GM18907 (cell line): ENCODE results near the gene NEDD9.
A peak's percentile ranks its signal among the peaks of the same experiment; 100 is the strongest.

Experiments used
- ATAC-seq: cut with Tn5 transposase; IDR thresholded peaks from one replicate; pipeline ENCODE4 v1.9.1; 2021; ENCODE audit warnings: mild to moderate bottlenecking, moderate library complexity; ENCODE audit not compliant: unreplicated experiment

Gene NEDD9, protein sequence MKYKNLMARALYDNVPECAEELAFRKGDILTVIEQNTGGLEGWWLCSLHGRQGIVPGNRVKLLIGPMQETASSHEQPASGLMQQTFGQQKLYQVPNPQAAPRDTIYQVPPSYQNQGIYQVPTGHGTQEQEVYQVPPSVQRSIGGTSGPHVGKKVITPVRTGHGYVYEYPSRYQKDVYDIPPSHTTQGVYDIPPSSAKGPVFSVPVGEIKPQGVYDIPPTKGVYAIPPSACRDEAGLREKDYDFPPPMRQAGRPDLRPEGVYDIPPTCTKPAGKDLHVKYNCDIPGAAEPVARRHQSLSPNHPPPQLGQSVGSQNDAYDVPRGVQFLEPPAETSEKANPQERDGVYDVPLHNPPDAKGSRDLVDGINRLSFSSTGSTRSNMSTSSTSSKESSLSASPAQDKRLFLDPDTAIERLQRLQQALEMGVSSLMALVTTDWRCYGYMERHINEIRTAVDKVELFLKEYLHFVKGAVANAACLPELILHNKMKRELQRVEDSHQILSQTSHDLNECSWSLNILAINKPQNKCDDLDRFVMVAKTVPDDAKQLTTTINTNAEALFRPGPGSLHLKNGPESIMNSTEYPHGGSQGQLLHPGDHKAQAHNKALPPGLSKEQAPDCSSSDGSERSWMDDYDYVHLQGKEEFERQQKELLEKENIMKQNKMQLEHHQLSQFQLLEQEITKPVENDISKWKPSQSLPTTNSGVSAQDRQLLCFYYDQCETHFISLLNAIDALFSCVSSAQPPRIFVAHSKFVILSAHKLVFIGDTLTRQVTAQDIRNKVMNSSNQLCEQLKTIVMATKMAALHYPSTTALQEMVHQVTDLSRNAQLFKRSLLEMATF

DNA sequence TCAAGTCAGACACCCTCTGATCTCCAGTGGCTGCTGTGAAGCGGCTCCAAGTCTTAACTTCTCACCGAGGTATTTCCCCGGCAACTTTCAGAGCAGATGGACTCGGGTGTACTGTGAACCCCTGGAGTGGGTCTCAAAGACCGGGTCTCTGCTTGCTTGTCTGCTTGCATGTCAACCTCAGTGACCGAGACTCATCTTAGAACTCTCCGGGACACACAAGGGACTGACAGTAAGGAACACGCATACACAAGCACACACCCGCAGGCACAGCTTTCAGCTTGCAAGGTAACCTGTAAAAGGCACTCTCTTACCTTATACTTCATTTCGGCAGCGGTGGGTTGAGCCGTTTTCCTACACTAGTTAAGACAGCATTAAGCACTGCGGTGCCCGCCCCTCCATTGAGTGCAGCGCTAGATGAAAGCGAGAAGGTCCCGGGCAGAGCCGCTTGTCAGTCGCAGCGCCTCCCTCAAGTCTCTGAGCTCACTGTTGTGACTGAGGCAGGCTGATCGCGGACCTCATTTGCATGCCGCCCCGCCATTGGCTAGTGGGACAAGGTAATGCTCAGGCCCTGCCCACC, at the start of gene NEDD9:
Gene NEDD9 (minus strand): TSS at position 476 of the 577 bp plus-strand sequence. CDS start 153 bp downstream, at position 323.
- peak; percentile 97 for ATAC-seq

DNA sequence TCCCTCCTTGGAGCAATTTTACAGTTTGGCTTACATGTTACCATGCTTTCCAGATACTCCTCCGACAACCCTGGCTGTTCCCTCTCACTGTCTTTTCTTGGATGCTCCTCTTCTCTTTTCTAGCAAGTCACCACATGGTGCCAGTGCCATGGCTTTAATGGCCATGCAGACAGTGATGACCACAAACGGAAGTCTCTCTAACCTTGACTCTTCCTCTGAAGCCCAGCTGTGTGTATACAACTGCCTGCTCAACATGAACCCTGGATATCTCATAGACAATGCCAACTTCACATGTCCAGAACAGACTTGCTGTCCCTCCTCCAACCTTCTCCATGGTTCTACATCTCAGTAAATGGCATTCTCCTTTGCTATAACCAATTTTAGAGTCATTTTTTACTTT, 49.8 kb upstream of the NEDD9 start:
- no peak for ATAC-seq

DNA sequence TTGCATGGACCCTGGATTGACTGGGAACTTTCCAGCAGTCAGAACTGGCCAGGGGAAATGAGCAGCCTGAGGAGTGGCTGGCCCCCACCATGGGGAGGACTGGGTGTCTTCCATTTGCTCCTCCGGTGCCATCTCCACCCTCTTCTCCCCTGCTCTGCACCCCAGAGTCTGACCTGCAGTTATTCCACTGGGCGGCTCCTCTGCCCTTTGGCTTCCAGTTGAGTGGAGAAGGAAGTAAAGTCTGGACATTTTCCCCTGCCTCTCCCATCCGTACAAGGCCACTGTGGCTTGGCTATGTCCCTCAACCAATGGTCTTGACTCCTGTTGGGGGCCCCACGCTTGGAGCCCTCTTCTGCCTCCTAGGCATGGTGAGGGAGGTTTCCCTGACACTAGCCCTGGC, 47.9 kb upstream of the NEDD9 start:
- no peak for ATAC-seq

DNA sequence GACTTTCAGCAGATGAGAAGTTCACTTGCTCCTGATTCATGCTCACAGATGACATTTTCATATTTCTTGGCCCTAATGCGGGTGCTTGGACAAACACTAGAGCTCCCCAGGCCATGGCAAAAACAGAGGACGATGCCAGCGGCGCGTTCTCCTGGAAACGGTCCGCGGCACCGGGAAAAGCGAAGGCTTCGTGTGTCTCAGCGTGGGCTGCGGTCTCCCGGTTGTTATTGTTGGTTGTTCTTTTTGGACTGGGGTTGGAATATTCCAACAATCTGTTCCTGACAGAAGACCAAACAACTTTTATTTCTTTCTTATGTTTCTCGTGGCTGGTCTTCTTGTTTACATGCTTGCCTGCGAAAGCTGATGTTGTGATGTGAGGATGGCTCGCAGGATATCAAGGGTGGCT, 46.8 kb upstream of the NEDD9 start:
- no peak for ATAC-seq

DNA sequence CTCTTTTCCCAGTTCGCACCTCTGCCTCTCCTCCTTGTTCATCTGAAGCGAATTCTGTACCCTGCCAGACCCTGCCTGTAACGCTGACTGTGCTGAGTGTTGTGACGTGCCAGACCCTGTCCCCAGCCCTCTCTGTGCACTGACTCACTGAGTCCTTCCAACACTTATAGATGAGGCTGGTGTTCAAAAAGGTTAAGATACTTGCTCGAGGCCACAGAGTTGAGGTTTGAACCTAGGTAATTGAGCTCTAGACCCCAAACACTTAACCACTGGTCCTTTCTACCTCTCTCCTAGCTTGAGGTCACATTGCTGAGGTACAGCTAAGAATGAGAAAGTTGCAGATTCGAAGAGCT, 45.7 kb upstream of the NEDD9 start:
- peak; percentile 31 for ATAC-seq

DNA sequence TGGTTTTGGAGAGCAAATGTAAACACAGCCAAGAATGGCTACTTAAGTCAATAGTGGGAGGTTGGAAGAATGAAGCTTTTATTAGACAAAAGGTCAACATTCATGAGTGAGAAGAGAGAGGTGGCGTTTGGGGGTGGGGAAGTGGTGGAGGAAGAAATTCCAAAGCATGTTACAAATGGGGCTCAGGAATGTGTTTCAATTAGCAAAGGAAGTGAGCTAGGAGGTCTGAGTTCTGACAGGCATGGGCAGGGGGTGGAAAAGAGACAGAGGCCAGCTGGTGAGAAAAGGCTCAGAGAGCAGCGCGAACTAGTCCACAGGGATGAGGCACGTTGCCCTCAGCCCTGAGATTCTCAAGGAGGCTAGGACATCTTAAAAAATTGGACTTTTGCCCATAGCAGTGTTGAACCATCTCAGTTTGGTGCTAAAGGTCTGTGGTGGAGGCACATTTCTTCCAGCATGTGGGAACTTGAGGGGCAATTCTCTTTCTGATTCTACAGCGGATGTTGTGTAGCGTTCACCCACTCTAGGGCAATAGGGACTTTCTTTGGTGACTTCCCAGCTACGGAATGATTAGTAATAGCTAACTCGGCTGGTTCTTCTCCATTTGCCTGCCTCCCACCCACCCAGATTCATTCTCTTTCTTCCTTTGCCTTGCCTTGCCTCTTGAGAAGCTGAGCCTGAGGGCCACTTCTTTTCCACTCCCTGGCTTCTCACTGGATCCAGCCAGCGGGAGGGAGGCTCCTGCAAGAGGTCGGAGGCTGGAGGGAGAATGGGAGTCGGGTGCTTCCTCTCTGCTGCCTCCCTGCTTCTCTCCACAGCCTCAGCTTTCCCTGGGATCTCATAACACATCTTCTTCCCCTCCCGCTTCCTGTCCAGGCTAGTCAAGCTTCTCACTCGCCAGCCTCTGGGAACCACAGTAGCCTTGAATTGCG, 45.1 kb upstream of the NEDD9 start:
- ATAC-seq, result peak; percentile 57

DNA sequence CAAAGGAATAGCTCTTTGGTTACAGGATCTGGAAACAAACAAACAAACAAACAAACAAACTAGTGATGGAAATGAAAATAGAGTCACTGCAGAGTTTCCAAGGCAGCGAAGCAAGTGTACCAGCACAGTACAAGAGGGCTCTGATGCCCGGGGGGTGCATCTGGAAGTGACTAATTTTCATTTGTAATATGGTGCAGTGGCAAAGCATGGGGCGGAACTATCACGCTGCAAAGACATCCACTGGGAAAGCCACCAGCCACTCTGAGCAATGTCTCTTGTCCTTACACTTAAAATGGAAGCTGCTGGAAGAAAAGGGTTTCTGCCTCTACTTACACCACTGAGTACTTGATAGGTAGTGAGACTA, 44.4 kb upstream of the NEDD9 start:
- no peak for ATAC-seq

DNA sequence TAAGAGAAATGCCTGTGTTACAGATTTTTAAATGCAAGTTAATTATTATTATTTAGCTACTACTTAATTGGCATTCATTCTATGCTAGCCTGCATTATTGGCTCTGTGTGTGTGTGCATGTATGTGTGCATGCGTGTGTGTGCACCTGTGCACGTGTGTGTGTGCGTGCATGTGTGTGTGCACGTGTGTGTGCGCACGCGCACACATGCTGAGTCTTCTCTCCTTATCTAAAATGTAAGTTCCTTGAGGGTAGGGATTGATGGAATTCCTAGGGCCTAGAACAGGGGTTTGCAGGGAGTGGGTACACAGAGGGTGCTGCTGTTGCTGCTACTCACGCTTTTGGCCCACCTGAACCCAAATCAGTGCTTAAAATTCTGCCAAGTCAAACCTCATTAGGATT, 43.8 kb upstream of the NEDD9 start:
- no peak for ATAC-seq

DNA sequence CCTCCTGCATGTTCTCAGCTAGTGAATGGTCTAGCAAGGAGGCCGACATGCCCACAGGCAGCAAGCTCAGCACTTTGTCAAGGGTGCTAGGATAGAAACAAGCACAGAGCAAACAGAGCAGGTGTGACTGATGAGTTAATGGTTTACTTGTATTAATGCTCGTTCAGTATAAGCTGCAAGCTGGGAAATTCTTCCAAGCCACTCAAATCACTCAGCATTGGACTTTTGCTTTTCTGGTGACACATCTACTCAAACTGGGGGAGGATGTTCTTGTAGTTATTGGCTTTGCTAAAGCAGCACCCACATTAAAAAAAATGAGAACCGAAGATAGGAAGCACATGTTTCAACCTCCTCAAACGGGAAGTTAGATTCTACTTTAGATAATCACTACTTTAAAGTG, 43.1 kb upstream of the NEDD9 start:
- peak; percentile 83 for ATAC-seq

DNA sequence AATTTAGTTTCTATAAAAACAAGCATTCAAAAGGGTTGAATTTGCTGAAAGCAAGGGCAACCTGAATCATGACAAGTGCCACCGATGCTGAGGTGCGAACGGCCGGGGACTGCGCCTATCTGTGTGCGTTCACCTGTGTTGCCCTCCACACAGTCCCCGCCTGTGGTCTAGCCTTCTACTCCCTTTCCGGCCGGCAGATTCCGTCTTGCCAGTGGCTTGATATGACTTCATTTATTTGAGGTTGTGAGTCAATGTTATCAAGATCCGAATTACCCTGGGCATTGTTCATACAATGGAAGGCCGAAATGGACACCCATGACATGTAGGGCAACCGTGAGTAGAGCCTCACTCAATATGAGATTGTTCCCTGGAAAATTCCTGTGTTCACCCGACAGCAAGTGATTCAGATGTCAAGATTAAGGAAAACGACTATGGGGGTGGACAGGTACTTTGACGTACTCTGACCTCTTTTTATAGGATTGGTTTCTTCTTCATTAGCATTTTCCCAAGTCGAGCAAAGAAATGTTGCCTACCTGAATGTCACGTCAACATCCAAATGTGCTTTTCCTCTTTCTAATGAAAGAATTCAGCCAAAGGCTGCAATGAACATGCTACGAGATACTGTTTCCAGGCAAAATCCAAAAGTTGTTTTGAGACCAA, 41.1 kb upstream of the NEDD9 start:
- ATAC-seq, result no peak

DNA sequence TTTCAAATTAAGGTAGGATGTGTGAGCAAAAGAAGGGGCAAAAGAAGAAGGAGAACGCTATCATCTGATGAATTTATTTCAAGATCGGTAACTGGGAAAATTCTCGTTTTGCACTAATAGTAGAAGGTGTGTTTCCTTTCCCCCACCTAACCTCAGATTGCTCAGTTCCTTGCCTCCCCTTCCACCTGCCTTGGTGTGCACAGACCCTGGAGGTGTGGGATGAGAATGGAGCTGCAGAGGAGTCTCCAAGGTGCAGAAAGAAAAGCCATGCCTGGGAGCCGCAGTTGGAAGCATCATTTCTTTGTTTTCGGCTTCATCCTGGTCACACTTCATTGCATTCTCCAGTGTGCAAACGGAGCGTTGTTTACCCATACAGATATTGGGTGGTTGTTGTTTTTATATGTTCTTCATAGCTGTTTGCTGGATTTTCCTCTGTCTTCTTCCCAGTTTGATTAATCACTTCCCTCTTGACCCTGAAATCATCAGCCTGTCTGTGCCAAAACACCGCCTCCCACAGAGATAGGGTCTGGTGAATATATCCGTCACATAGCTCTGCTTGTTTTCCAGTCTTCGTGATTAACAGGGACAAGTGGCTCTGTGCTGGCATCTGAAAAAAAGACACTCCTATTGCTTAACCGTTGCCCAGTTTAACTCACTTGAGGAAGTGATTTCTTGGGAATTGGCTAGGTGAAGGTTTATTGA, 40.2 kb upstream of the NEDD9 start:
- ATAC-seq, result no peak

DNA sequence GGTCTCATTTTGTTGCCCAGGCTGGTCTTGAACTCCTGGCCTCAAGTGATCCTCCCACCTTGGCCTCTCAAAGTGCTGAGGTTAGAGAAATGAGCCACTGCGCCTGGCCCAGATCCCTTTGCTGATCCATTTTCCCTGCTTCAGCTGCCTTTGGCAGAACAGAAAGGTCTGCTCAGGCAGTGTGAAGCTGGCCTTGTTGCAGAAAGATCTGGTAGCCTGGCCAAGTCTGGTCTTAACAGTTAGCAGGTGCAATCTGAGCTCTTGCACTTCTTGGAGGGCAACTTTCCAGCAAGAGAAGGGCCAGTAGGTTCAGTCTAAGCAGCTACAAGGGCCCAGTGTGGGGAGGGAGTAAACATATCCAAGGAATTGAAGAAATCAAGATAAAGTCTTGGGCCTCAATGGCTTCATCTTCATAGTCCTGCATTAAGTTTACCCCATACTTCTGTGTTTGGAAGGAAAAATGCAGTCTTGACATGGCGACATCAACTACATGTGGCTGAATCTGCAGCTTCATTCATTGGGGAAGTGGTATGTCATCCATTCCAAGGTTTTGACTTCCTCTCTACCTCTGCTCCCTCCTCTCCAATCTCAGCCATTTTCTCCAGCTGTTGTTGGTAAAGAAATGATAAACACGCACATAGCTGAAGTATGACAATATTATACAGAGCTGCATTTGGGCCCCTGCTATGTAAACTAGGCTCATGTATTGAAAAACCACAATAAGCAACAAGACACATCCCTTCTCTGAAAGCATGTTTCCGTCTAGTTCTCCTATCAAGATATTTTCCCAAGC, 39.0 kb upstream of the NEDD9 start:
- ATAC-seq, result no peak

DNA sequence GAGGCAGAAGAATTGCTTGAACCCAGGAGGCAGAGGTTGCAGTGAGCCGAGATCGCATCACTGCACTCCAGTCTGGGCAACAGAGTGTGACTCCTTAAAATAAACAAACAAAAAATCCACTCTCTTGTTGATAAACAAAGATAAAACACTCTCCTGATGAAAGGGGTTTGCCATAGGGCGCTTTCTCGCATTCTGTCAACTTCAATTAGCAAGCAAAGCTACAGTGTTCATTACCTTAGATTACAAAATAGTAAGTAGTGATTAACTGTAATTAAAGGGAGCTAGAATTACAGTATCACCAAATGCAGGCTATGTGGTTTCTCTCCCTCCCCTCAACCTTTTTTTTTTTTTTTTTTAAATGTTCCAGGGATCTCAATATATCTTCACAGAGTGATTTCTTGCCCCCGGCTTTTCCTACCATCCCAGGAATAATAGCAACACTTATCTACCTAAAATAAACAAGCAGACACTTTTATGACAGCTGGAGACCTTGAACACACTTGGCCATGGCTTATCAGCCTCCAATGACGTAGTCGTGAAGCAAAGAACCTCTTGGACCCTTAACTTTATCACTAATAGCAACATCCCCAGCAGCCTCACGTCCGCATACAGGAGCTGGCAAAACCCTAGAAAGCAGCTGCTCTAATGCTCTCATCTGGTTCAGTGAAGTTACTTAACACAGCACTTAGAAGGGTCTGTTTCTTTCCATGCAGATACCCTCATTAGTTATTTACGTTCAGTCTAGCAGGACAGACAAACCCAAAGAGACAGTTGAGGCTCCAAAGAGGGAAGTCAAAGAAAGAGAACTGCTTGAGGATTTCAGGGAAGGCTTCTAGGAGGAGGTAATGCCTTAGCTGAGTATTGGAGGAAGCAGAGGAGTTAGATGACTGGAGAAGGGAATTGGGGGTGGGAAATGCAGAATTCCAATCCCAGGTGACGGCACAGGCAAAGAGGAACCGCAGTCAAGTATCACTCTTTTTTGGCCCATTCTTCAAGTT, 37.9 kb upstream of the NEDD9 start:
- ATAC-seq, result no peak

DNA sequence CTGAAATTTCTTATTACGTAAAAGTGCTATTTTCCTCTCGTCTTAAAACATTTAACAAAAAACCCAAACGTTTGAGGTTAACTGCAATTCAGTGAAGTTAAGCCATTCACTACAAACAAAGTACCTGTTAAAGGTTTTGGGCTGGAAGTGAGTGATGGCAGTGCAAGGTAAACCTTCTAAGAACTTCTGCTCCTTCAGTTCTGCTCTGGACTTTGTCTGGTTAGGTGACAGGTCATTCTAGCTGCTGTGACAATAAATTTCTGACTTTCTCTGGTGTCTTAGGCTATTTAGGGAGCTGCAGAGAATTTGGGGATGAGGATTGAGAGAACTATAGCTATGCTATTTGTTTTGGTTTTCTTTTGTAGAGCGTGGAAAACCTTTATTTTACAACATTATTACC, 36.5 kb upstream of the NEDD9 start:
- no peak for ATAC-seq

DNA sequence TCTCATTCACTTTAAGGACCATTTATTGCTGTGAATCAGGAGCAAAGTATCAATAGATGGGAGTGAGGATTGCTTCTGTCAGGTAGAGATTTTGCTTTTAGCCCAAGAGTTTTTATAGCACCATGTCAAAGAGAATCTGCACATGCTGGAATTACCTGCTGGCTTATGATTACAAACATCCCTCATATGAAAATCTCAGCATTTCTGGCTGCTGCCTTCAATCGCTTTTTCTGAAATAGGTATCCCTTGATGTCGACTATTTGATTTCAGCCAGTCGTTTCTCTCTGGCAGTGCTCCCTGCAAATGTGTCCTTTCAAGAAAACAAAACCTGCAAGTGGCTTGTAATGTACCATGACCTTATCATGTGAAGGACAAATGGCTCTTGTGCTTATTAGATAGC, 34.5 kb upstream of the NEDD9 start:
- no peak for ATAC-seq

DNA sequence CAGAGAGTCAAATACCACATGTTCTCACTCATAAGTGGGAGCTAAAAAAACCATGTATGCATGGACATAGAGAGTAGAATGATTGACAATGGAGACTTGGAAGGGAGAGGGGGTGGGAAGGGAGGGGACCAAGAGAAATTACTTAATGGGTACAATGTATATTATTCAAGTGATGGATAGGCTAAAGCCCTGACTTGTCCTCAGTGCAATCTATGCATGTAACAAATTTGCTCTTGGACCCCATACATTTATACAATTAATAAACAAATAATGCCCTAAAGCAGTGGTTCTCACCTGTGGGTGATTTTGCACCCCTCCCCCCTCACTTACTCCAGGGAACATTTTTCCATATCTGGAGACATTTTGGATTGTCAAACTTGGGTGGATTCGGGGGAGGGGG, 33.5 kb upstream of the NEDD9 start:
- no peak for ATAC-seq

DNA sequence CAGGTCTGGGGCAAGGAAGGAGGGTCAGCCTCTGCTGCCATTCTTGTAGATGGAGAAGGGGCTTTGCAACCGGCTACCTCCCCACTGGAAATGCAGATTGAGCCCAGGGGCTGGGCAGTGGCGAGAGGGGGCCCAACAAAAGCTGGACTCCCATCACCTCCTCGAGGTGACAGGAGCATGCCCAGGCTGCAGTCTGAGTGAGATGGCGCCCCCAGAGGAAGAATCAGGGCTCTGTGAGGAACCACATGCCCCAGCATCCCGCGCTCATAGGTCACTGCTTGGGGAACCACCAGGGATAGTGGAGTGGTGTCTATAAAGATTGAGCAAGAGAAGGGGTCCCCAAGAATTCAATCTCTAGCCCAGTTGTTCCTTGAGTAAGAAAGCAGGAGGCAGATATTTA, 31.6 kb upstream of the NEDD9 start:
- ATAC-seq, result no peak

DNA sequence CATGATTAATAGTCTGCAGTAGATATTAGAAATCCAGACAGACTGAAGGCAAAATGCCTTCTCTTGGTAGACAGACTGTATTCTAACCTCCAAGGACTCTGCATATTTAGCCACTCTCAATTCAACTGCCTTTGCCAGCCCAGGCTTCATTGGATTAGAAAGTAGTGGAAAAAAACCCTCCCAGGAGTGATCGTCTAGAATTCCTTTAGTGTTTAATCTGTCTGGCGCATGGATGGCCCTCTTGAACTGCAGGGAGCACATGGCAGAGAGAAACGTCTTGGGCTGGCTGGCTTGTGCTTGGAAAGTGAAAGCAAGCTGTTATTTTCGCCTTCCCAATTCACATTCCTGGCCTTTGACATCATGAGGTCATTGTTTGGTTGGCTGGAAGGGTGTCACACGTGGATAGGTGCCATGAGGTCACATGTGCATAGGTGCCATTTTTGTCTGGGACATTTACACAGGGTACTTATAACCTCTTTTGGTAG, 30.9 kb upstream of the NEDD9 start:
- ATAC-seq, result no peak
